GM12878 (cell line): ENCODE measurements around the gene FFAR4. TPM values are rescaled to one million over a fixed set of nuclear protein-coding genes. Genes with fewer than 3 reads are reported as not detected.

ENCODE experiments used
- ATAC-seq: fragments of 200-7000 bp; cut with Tn5 transposase; 3 replicates; pipeline ENCODE4 v1.9.1; 2020; ENCODE audit warnings: mild to moderate bottlenecking, moderate library complexity
- BruUV-seq: library from RNA; stranded (reverse); fragments of 400-500 nt; replicated peaks from 2 replicates; lab custom pipeline; 2021; lab: Mats Ljungman, UMichigan
- CTCF ChIA-PET: fragments of 300-600 bp; sonication (Branson Sonifier 250); formaldehyde crosslinking; extraction: SDS; loops from one replicate; lab custom pipeline; 2021; ENCODE audit warnings: inconsistent platforms; lab: Yijun Ruan, JAX
- POLR2A ChIA-PET: fragments of 350-600 bp; formaldehyde crosslinking; extraction: SDS; loops from one replicate; lab custom pipeline; 2021; ENCODE audit warnings: inconsistent platforms; lab: Charles Lee
- RAD21 ChIA-PET: fragments of 300-600 bp; sonication (Branson Sonifier 250); formaldehyde crosslinking; loops from one replicate; lab custom pipeline; 2023; ENCODE audit warnings: antibody characterized with exemption; ENCODE audit not compliant: unreplicated experiment; lab: Charles Lee
- SMC1A ChIA-PET: fragments of 300-600 bp; sonication (Branson Sonifier 250); formaldehyde crosslinking; loops from one replicate; lab custom pipeline; 2023; ENCODE audit not compliant: unreplicated experiment, uncharacterized antibody; lab: Charles Lee
- DNase-seq: peaks from one replicate; pipeline ENCODE4 v3.0.0-alpha.2; 2011; ENCODE audit warnings: low read depth, low spot score
- FAIRE-seq: peaks from 3 replicates; lab custom pipeline; 2011; peaks lifted over from hg19 to GRCh38; lab: Jason Lieb, UNC
- H2AFZ ChIP-seq: 2 replicates; pipeline ENCODE4 v1.6.0; 2011; ENCODE audit warnings: low read depth, low read length, control low read depth; ENCODE audit not compliant: control insufficient read depth
- H3K27ac ChIP-seq: 2 replicates; pipeline ENCODE4 v1.5.1; 2011; ENCODE audit warnings: control low read depth; ENCODE audit not compliant: control insufficient read depth, insufficient read depth
- H3K27me3 ChIP-seq, 2 experiments: replicated peaks in 1 of 2; 2 replicates each; pipeline versions ENCODE4 v1.6.0 to v1.6.1; 2011; ENCODE audit warnings: low read length in 1 of 2; ENCODE audit not compliant: control insufficient read depth in 2 of 2, insufficient read depth in 2 of 2
- H3K36me3 ChIP-seq, 2 experiments: 2 replicates each; pipeline ENCODE4 v1.5.1; 2011; ENCODE audit warnings: low read length in 1 of 2; ENCODE audit not compliant: control insufficient read depth in 2 of 2, insufficient read depth in 2 of 2
- H3K4me1 ChIP-seq: 2 replicates; pipeline ENCODE4 v1.6.1; 2011; ENCODE audit warnings: mild to moderate bottlenecking, low read length, moderate library complexity, mixed read lengths; ENCODE audit not compliant: control insufficient read depth, insufficient read depth
- H3K4me2 ChIP-seq: 2 replicates; pipeline ENCODE4 v1.6.0; 2011; ENCODE audit warnings: control low read depth; ENCODE audit not compliant: control insufficient read depth, insufficient read depth
- H3K4me3 ChIP-seq: fragments of 200-600 bp; sonication (generic); 2 replicates; pipeline ENCODE4 v1.5.1; 2016
- H3K79me2 ChIP-seq: 2 replicates; pipeline ENCODE4 v1.6.0; 2011; ENCODE audit warnings: low read length; ENCODE audit not compliant: control insufficient read depth, insufficient read depth
- H3K9ac ChIP-seq: 2 replicates; pipeline ENCODE4 v1.8.0; 2011; ENCODE audit warnings: low read length, control low read depth, mixed read lengths; ENCODE audit not compliant: control insufficient read depth, insufficient read depth
- H3K9me3 ChIP-seq: replicated peaks from 3 replicates; pipeline ENCODE4 v1.5.1; 2011; ENCODE audit warnings: mild to moderate bottlenecking, low read length; ENCODE audit not compliant: control insufficient read depth, insufficient read depth
- H4K20me1 ChIP-seq: 2 replicates; pipeline ENCODE4 v1.6.0; 2011; ENCODE audit not compliant: control insufficient read depth, insufficient read depth
- CTCF ChIP-seq, 3 experiments: IDR thresholded peaks in 2 of 3; conservative IDR thresholded peaks in 1 of 3; 2 replicates each; pipeline ENCODE4 v1.5.1; 2011; ENCODE audit warnings: low read depth in 3 of 3, low read length in 3 of 3, mild to moderate bottlenecking in 3 of 3, control low read depth in 2 of 3, moderate library complexity in 2 of 3, inconsistent platforms in 1 of 3, mixed read lengths in 1 of 3; ENCODE audit not compliant: control insufficient read depth in 2 of 3, insufficient read depth in 1 of 3; ENCODE audit errors: extremely low read depth in 1 of 3
- FOS ChIP-seq: IDR thresholded peaks from 3 replicates; pipeline ENCODE4 v1.6.1; 2011; ENCODE audit warnings: borderline replicate concordance; ENCODE audit not compliant: insufficient read length; ENCODE audit errors: extremely low read depth
- POLR2AphosphoS5 ChIP-seq: IDR thresholded peaks from 2 replicates; pipeline ENCODE4 v1.6.1; 2011; ENCODE audit warnings: mild to moderate bottlenecking, low read length, inconsistent platforms
- WGBS: methylation state at CpG from one replicate; pipeline ENCODE4 v1.1.6; 2016; ENCODE audit warnings: low lambda C conversion rate; ENCODE audit not compliant: insufficient replicate concordance, insufficient coverage; ENCODE audit errors: missing lambda C conversion rate; 5-methylcytosine and 5-hydroxymethylcytosine counted together
- in situ Hi-C: fragments of 300-500 bp; cut with MboI; formaldehyde crosslinking; loops from 9 replicates; pipeline ENCODE4 v1.14.3; 2018; ENCODE audit warnings: mixed read lengths
- intact Hi-C: fragments of 100-400 bp; cut with micrococcal nuclease; formaldehyde crosslinking; loops from one replicate; pipeline ENCODE4 v1.14.2; 2022; ENCODE audit not compliant: unreplicated experiment
- polyA plus RNA-seq, 11 experiments: library from polyadenylated mRNA; depleted of rRNA in 4 of 11; unstranded in 6 of 11; stranded (reverse) in 5 of 11; fragments of >200 nt; fragmentation: Nextera tagmentation in 4 of 11; fragmentation: Illumina TruSeq in 1 of 11; extraction: Ambion mirVana in 4 of 11; extraction: Trizol in 1 of 11; gene quantifications; 1 replicate in 1 of 11; 2 replicates in 10 of 11; pipeline versions ENCODE4 v1.2.1 to v1.2.3, GENCODE V29; 2011 to 2016; ENCODE audit warnings: inconsistent platforms in 2 of 11, missing spikeins in 2 of 11, low read depth in 1 of 11
- total RNA-seq, 4 experiments: library from RNA; depleted of rRNA in 3 of 4; stranded (reverse); fragments of >200 nt in 3 of 4; fragmentation: Illumina TruSeq in 1 of 4; extraction: Trizol in 1 of 4; gene quantifications; 2 replicates each; pipeline versions ENCODE4 v1.2.1 to v1.2.3, GENCODE V29; 2013 to 2021
- TF ChIP-seq, protein P1 (sequence below): fragments of 450-650 bp; IDR thresholded peaks from 2 replicates; pipeline ENCODE4 v1.6.1; 2017; ENCODE audit warnings: antibody characterized with exemption, mild to moderate bottlenecking, moderate library complexity

FFAR4 gene
- total and polyA plus RNA-seq, 10 of the 15 experiments (the other 5 are each of a cell fraction or from before 2014, with no cell fraction given) = not detected

GRCh38 chr10:93596539-93596938 lies 30.1 kb downstream of the FFAR4 start:
- BruUV-seq = no TSS peak
- no peak overlapping the region for H3K4me2 ChIP-seq
- no peak for ATAC-seq
- intact Hi-C loops (no loop called here), in situ Hi-C loops (no loop called here)
- CTCF ChIA-PET = no interaction called here
- H3K36me3 ChIP-seq = no peaks in the 10 kb centered on the region
- no peak overlapping the region for H2AFZ ChIP-seq
- H3K4me3 ChIP-seq = no peak overlapping the region
- H3K9ac ChIP-seq = no peak overlapping the region
- SMC1A ChIA-PET = no interaction called here
- WGBS = 78% methylated on average over 4 of the region's 4 CpGs
- no peaks in the 10 kb centered on the region for H3K9me3 ChIP-seq
- POLR2A ChIA-PET = no interaction called here
- H3K27me3 ChIP-seq = peaks cover 0 to 3% of the 10 kb centered on the region in 2 experiments; a peak in 3 of 4 replicates
- TF ChIP-seq FOS (no peak), CTCF (IDR thresholded peaks at IDR 0.05 in 2 of 3, conservative IDR thresholded peaks at IDR 0.05 in 1 of 3; ENCODE audit: control insufficient read depth in 2 of 3, extremely low read depth in 1 of 3, insufficient read depth in 1 of 3, low read depth in 3 of 3, low read length in 3 of 3) (peak in 1 of 3 experiments; percentile 16; a peak in 1 of 6 replicates)
- no peak for FAIRE-seq
- DNase-seq = no peak
- no peaks in the 10 kb centered on the region for H3K79me2 ChIP-seq
- H3K27ac ChIP-seq = no peak overlapping the region
- no peaks in the 10 kb centered on the region for H4K20me1 ChIP-seq
- RAD21 ChIA-PET = no interaction called here
- H3K4me1 ChIP-seq = no peaks in the 10 kb centered on the region

GRCh38 chr10:93597075-93597599 lies 30.7 kb downstream of the FFAR4 start:
- ATAC-seq = no peak
- peaks cover 0 to 4% of the 10 kb centered on the region in 2 experiments; a peak in 3 of 4 replicates for H3K27me3 ChIP-seq
- intact Hi-C loops = no loop called here
- no peaks in the 10 kb centered on the region for H3K36me3 ChIP-seq
- H3K9ac ChIP-seq = no peak overlapping the region
- WGBS = 19% methylated on average over 1 of the region's 1 CpG
- ChIA-PET SMC1A (no interaction called here), RAD21 (no interaction called here), CTCF (no interaction called here), POLR2A (no interaction called here)
- no peak overlapping the region for H3K27ac ChIP-seq
- H3K4me2 ChIP-seq = no peak overlapping the region
- in situ Hi-C loops = no loop called here
- H3K4me1 ChIP-seq = no peaks in the 10 kb centered on the region
- DNase-seq = no peak
- no peaks in the 10 kb centered on the region for H3K9me3 ChIP-seq
- H3K79me2 ChIP-seq = no peaks in the 10 kb centered on the region
- H4K20me1 ChIP-seq = no peaks in the 10 kb centered on the region
- no peak for FAIRE-seq
- BruUV-seq = no TSS peak
- TF ChIP-seq, protein P1, sequence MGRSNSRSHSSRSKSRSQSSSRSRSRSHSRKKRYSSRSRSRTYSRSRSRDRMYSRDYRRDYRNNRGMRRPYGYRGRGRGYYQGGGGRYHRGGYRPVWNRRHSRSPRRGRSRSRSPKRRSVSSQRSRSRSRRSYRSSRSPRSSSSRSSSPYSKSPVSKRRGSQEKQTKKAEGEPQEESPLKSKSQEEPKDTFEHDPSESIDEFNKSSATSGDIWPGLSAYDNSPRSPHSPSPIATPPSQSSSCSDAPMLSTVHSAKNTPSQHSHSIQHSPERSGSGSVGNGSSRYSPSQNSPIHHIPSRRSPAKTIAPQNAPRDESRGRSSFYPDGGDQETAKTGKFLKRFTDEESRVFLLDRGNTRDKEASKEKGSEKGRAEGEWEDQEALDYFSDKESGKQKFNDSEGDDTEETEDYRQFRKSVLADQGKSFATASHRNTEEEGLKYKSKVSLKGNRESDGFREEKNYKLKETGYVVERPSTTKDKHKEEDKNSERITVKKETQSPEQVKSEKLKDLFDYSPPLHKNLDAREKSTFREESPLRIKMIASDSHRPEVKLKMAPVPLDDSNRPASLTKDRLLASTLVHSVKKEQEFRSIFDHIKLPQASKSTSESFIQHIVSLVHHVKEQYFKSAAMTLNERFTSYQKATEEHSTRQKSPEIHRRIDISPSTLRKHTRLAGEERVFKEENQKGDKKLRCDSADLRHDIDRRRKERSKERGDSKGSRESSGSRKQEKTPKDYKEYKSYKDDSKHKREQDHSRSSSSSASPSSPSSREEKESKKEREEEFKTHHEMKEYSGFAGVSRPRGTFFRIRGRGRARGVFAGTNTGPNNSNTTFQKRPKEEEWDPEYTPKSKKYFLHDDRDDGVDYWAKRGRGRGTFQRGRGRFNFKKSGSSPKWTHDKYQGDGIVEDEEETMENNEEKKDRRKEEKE = no peak
- TF ChIP-seq POLR2AphosphoS5 = no peak
- H3K4me3 ChIP-seq = no peak overlapping the region
- no peak overlapping the region for H2AFZ ChIP-seq
